C4-2B (cell line): Measurements from ENCODE around the gene DDIAS.
A peak's percentile ranks its signal among the peaks of the same experiment; 100 is the strongest.
"Not testable (repeated sequence)": the region's sequence is repeated elsewhere in the genome, so short reads cannot be mapped to it uniquely, and the experiment has no call there.

Source experiments
- H3K27ac ChIP-seq: fragments of 450-650 bp; 2 replicates; pipeline ENCODE4 v1.5.1; 2017
- ZFX ChIP-seq: fragments of 450-650 bp; IDR thresholded peaks from 2 replicates; pipeline ENCODE4 v1.6.1; 2017
- TF ChIP-seq, protein P1 (sequence below): fragments of 450-650 bp; conservative IDR thresholded peaks from 2 replicates; pipeline ENCODE4 v1.5.1; 2017; ENCODE audit warnings: mild to moderate bottlenecking

DDIAS gene, protein sequence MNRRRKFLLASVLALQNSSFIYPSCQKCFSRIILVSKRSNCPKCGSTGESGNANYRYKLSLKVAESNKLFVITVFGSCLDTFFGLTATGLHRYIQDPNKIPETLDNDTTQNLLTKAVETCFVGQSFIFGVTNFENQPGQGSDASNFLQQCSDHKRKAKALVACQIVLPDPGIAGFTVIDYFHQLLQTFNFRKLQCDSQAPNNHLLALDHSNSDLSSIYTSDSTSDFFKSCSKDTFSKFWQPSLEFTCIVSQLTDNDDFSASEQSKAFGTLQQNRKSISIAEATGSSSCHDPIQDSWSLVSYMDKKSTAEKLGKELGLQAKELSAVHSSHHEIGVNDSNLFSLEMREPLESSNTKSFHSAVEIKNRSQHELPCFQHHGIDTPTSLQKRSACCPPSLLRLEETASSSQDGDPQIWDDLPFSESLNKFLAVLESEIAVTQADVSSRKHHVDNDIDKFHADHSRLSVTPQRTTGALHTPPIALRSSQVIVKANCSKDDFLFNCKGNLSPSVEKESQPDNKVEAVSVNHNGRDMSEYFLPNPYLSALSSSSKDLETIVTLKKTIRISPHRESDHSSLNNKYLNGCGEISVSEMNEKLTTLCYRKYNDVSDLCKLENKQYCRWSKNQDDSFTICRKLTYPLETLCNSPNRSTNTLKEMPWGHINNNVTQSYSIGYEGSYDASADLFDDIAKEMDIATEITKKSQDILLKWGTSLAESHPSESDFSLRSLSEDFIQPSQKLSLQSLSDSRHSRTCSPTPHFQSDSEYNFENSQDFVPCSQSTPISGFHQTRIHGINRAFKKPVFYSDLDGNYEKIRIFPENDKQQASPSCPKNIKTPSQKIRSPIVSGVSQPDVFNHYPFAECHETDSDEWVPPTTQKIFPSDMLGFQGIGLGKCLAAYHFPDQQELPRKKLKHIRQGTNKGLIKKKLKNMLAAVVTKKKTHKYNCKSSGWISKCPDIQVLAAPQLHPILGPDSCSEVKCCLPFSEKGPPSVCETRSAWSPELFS

DNA sequence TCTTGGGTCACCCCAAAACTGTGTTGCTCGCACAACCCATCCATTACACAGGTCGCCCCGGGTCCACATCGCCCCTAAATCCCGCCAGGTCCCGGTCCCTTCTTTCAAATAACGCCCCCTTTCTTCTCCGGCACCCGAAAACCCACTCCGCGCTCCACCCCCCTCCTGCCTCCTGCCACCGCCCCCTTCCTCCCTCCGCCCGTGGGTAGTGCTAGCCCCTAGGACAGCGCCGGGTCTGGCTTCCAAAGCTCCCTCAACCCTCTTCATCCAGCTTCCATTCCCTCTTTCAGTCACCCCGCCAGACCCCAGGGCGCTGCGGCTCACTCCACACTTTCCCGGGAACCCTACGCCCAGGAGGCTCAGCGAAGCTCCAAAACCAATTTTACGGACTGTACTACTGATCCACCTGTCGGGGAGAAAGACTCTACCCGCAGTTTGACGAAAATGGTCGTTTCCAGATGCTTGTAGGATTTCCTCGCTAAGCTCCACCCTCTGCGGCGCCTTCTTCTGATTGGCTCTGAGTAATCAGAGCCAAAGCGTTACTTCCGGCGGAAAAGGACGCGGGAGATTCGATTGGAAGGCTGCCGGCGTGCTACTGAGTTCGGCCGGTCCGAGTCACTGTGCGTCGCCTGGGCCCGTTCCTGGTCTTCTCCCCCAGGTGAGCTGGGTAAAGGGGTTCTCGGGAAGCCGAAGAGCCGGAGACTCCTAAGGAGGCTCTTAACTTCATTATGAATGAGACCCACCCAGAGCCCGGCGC is at the start of gene DDIAS:
TSS of gene DDIAS (plus strand) at position 572 of the 757 bp plus-strand sequence. CDS start 13,003 bp downstream, outside the sequence.
- peak within 1 kb of the TSS; percentile 74 for H3K27ac ChIP-seq
- TF ChIP-seq, protein P1, sequence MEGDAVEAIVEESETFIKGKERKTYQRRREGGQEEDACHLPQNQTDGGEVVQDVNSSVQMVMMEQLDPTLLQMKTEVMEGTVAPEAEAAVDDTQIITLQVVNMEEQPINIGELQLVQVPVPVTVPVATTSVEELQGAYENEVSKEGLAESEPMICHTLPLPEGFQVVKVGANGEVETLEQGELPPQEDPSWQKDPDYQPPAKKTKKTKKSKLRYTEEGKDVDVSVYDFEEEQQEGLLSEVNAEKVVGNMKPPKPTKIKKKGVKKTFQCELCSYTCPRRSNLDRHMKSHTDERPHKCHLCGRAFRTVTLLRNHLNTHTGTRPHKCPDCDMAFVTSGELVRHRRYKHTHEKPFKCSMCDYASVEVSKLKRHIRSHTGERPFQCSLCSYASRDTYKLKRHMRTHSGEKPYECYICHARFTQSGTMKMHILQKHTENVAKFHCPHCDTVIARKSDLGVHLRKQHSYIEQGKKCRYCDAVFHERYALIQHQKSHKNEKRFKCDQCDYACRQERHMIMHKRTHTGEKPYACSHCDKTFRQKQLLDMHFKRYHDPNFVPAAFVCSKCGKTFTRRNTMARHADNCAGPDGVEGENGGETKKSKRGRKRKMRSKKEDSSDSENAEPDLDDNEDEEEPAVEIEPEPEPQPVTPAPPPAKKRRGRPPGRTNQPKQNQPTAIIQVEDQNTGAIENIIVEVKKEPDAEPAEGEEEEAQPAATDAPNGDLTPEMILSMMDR: no peak
- TF ChIP-seq ZFX: no peak

DNA sequence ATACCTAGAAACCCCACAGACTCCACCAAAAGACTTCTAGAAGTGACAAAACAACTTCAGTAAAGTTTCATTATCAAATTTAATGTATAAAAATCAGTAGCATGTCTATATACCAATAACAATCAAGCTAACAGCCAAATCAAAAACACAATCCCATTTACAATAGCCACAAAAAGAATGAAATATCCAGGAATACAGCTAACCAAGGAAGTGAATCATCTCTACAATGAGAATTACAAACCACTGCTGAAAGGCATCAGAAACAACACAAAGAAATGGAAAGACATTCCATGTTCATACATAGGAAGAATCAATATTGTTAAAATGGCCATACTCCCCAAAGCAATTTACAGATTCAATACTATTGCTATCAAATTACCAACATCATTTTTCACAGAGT is 47.3 kb upstream of the DDIAS start:
- TF ChIP-seq, protein P1: no peak
- TF ChIP-seq ZFX: no peak

GRCh38 chr11:82854916-82855315 is 46.6 kb upstream of the DDIAS start:
- H3K27ac ChIP-seq: not testable (repeated sequence)

More for the DNA sequence above, 47.3 kb upstream of the DDIAS start:
- H3K27ac ChIP-seq: no peak overlapping the region

- no peak for TF ChIP-seq ZFX
- TF ChIP-seq, protein P1: no peak
- H3K27ac ChIP-seq: no peak overlapping the region
Measured at GRCh38 chr11:82855616-82856015, 45.9 kb upstream of the DDIAS start.

DNA sequence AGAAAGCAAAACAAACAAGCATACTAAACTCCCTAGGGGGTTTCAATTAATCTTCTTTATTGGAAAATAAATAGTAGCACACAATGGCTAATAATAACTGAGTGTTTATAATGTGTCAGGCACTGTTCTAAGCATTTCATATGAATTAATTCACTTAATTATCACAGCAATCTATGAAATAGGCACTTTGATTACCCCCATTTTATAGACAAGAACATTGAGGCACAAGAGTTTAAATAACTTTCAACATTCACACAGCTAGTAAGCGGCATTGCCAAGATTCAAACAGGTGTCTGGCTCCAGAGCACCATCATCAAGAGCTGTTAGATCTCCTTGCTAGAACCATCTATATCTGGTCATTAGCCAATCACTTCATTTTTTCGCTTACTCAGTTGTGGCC is 44.4 kb upstream of the DDIAS start:
- TF ChIP-seq ZFX: no peak
- TF ChIP-seq, protein P1: no peak
- no peak overlapping the region for H3K27ac ChIP-seq

- TF ChIP-seq, protein P1: no peak
- no peak for TF ChIP-seq ZFX
- H3K27ac ChIP-seq: no peak overlapping the region
Measured at GRCh38 chr11:82858133-82858532, 43.4 kb upstream of the DDIAS start.

DNA sequence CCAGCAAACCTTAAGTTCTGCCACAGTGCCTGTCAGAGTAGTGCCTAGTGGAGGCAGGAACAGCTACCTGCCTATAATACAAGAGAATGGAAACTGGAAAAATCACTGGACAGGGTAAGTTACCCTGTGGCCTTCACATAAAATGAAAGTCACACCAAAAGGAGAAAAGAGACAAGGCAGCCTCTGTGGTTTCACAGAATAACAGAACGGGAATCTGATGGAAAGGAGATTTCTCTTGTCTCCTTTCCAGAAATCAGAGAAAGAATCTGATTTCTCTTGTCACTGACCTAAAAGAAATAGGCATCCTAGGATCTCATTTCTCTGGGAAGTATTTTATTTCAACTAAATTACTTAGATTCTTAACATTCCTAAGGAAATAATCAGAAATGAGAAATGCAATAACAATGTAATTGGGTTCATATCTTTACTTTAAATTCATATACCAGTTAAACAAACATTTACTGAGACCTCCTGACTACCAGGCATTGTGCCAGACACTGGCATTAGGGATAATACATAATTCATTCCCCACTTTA is 42.9 kb upstream of the DDIAS start:
- H3K27ac ChIP-seq: no peak overlapping the region
- TF ChIP-seq ZFX: no peak
- TF ChIP-seq, protein P1: no peak
